ENCODE data around the gene STH. TPM values are rescaled to one million over a fixed set of nuclear protein-coding genes. Genes with fewer than 3 reads are reported as not detected.

Gene STH
- polyA plus RNA-seq, 1 donor (not counting 4 experiments of a cell fraction or from before 2014, with no cell fraction given): not detected

DNA sequence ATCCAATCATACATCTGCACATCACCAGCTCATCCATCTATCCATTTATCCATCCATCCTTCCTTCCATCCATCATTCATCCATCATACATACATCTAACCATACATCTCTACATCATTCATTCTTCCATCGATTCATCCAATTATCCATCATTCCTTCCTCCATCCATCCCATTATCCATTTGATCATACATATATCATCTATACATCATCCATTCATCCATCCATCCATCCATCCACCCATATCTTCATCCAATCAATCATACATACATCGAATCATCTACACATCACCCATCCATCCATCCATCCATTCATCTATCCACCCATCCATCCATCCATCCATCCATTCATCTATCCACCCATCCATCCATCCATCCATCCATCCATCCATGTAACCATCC is 29.3 kb upstream of the STH start:
- FAIRE-seq: no peak
- no peaks in the 10 kb centered on the region for H3K4me1 ChIP-seq (ENCODE audit: control insufficient read depth, extremely low read depth, insufficient read depth, low read length)
- dilution Hi-C loops (cut with MboI; ENCODE audit: extremely low pct_ligation_motif_present, low sequenced_read_pairs): no loop called here

GRCh38 chr17:45970659-45971058 is 28.4 kb upstream of the STH start:
- FAIRE-seq: no peak
- no peaks in the 10 kb centered on the region for H3K4me1 ChIP-seq (ENCODE audit: control insufficient read depth, extremely low read depth, insufficient read depth, low read length)
- H3K9me1 ChIP-seq (ENCODE audit: control insufficient read depth, extremely low read depth, insufficient read depth, low read length): no peaks in the 10 kb centered on the region

More for the DNA sequence above, 29.3 kb upstream of the STH start:
- no peak for DNase-seq (ENCODE audit: low read depth, low spot score)
- Histone ChIP-seq H3K4me2 (ENCODE audit: control insufficient read depth, extremely low read depth, insufficient read depth, low read depth, low read length) (no peak overlapping the region), H3K9ac (ENCODE audit: control insufficient read depth, extremely low read depth, insufficient read depth, low read length) (no peak overlapping the region), H3K4me3 (ENCODE audit: control insufficient read depth in 2 of 3, extremely low read depth in 1 of 3, insufficient read depth in 2 of 3, low read depth in 1 of 3, low read length in 3 of 3) (no peak overlapping the region), H3K27ac (ENCODE audit: control insufficient read depth, insufficient read depth, low read length) (no peak overlapping the region), H3K9me3 (ENCODE audit: control insufficient read depth, low read depth, low read length) (no peaks in the 10 kb centered on the region), H2AFZ (ENCODE audit: control insufficient read depth, low read length) (no peak overlapping the region), H3K9me1 (ENCODE audit: control insufficient read depth, extremely low read depth, insufficient read depth, low read length) (no peaks in the 10 kb centered on the region), H3K79me2 (ENCODE audit: control insufficient read depth, insufficient read depth, low read length) (no peaks in the 10 kb centered on the region), H3K36me3 (ENCODE audit: control insufficient read depth in 2 of 2, extremely low read depth in 1 of 2, insufficient read depth in 2 of 2, low read length in 2 of 2) (no peaks in the 10 kb centered on the region), H4K20me1 (ENCODE audit: control insufficient read depth, extremely low read depth, insufficient read depth, low read length) (no peaks in the 10 kb centered on the region), H3K27me3 (ENCODE audit: control insufficient read depth, extremely low read depth, insufficient read depth, low read length) (peaks cover 66% of the 10 kb centered on the region)
- TF ChIP-seq EZH2 (IDR thresholded peaks at IDR 0.05; ENCODE audit: low read length) (no peak), CTCF (optimal IDR thresholded peaks at IDR 0.05 in 1 of 3, IDR thresholded peaks at IDR 0.05 in 1 of 3, conservative IDR thresholded peaks at IDR 0.05 in 1 of 3; ENCODE audit: extremely low read depth in 1 of 3, insufficient read depth in 2 of 3, low read length in 3 of 3) (no peak)

More at GRCh38 chr17:45970659-45971058, 28.4 kb upstream of the STH start:
- dilution Hi-C loops (cut with MboI; ENCODE audit: extremely low pct_ligation_motif_present, low sequenced_read_pairs): no loop called here
- H3K9ac ChIP-seq (ENCODE audit: control insufficient read depth, extremely low read depth, insufficient read depth, low read length): no peak overlapping the region
- DNase-seq (ENCODE audit: low read depth, low spot score): no peak
- no peak overlapping the region for H3K4me3 ChIP-seq (ENCODE audit: control insufficient read depth in 2 of 3, extremely low read depth in 1 of 3, insufficient read depth in 2 of 3, low read depth in 1 of 3, low read length in 3 of 3)
- TF ChIP-seq CTCF (optimal IDR thresholded peaks at IDR 0.05 in 1 of 3, IDR thresholded peaks at IDR 0.05 in 1 of 3, conservative IDR thresholded peaks at IDR 0.05 in 1 of 3; ENCODE audit: extremely low read depth in 1 of 3, insufficient read depth in 2 of 3, low read length in 3 of 3) (no peak), EZH2 (IDR thresholded peaks at IDR 0.05; ENCODE audit: low read length) (no peak)
- no peak overlapping the region for H3K27ac ChIP-seq (ENCODE audit: control insufficient read depth, insufficient read depth, low read length)
- no peaks in the 10 kb centered on the region for H4K20me1 ChIP-seq (ENCODE audit: control insufficient read depth, extremely low read depth, insufficient read depth, low read length)
- H3K36me3 ChIP-seq (ENCODE audit: control insufficient read depth in 2 of 2, extremely low read depth in 1 of 2, insufficient read depth in 2 of 2, low read length in 2 of 2): no peaks in the 10 kb centered on the region
- no peaks in the 10 kb centered on the region for H3K79me2 ChIP-seq (ENCODE audit: control insufficient read depth, insufficient read depth, low read length)
- H2AFZ ChIP-seq (ENCODE audit: control insufficient read depth, low read length): no peak overlapping the region
- peaks cover 67% of the 10 kb centered on the region for H3K27me3 ChIP-seq (ENCODE audit: control insufficient read depth, extremely low read depth, insufficient read depth, low read length)
- H3K4me2 ChIP-seq (ENCODE audit: control insufficient read depth, extremely low read depth, insufficient read depth, low read depth, low read length): no peak overlapping the region
- H3K9me3 ChIP-seq (ENCODE audit: control insufficient read depth, low read depth, low read length): no peaks in the 10 kb centered on the region
